Astrocyte (in vitro differentiated cells and primary cell): ENCODE data around the gene LAMA3. TPM values are rescaled to one million over a fixed set of nuclear protein-coding genes. Genes with fewer than 3 reads are reported as not detected.

Experiments used
- DNase-seq: peaks from one replicate; pipeline ENCODE4 v3.0.0-alpha.2; 2010; ENCODE audit warnings: low read depth
- FAIRE-seq: peaks from 2 replicates; lab custom pipeline; 2011; peaks lifted over from hg19 to GRCh38; lab: Jason Lieb, UNC
- H2AFZ ChIP-seq: 2 replicates; pipeline ENCODE4 v1.6.0; 2012; ENCODE audit warnings: low read depth, low read length, inconsistent platforms
- H3K27ac ChIP-seq: 2 replicates; pipeline ENCODE4 v1.5.1; 2011; ENCODE audit warnings: low read depth, low read length, inconsistent platforms
- H3K27me3 ChIP-seq: 2 replicates; pipeline ENCODE4 v1.6.0; 2011; ENCODE audit warnings: low read length, inconsistent platforms; ENCODE audit not compliant: insufficient read depth
- H3K36me3 ChIP-seq: 2 replicates; pipeline ENCODE4 v1.5.1; 2011; ENCODE audit warnings: low read length, inconsistent platforms; ENCODE audit not compliant: insufficient read depth
- H3K4me1 ChIP-seq: 2 replicates; pipeline ENCODE4 v1.5.1; 2011; ENCODE audit warnings: low read length, inconsistent platforms; ENCODE audit not compliant: insufficient read depth
- H3K4me2 ChIP-seq: 2 replicates; pipeline ENCODE4 v1.6.0; 2012; ENCODE audit warnings: low read length, inconsistent platforms
- H3K4me3 ChIP-seq: 2 replicates; pipeline ENCODE4 v1.5.1; 2011; ENCODE audit warnings: low read depth, mild to moderate bottlenecking, low read length, inconsistent platforms; ENCODE audit not compliant: insufficient read depth
- H3K79me2 ChIP-seq: 2 replicates; pipeline ENCODE4 v1.6.0; 2012; ENCODE audit warnings: mild to moderate bottlenecking, low read length, inconsistent platforms; ENCODE audit not compliant: insufficient read depth
- H3K9ac ChIP-seq: 2 replicates; pipeline ENCODE4 v1.6.0; 2012; ENCODE audit warnings: mild to moderate bottlenecking, low read length, inconsistent platforms
- H3K9me3 ChIP-seq: 2 replicates; pipeline ENCODE4 v1.5.1; 2012; ENCODE audit warnings: low read depth, mild to moderate bottlenecking, low read length, inconsistent platforms; ENCODE audit not compliant: insufficient read depth
- H4K20me1 ChIP-seq: 2 replicates; pipeline ENCODE4 v1.6.0; 2012; ENCODE audit warnings: low read length, inconsistent platforms; ENCODE audit not compliant: insufficient read depth
- H3K27ac Mint-ChIP-seq: one replicate; pipeline ENCODE4 v1.8.0; 2021; ENCODE audit warnings: mild to moderate bottlenecking, mixed read lengths; ENCODE audit not compliant: unreplicated experiment
- H3K27me3 Mint-ChIP-seq: one replicate; pipeline ENCODE4 v1.8.0; 2021; ENCODE audit warnings: low read depth, mixed read lengths; ENCODE audit not compliant: unreplicated experiment
- H3K36me3 Mint-ChIP-seq: one replicate; pipeline ENCODE4 v1.8.0; 2021; ENCODE audit warnings: low read depth, mixed read lengths; ENCODE audit not compliant: unreplicated experiment
- H3K4me1 Mint-ChIP-seq: one replicate; pipeline ENCODE4 v1.8.0; 2021; ENCODE audit warnings: low read depth, mixed read lengths; ENCODE audit not compliant: unreplicated experiment
- H3K4me3 Mint-ChIP-seq: one replicate; pipeline ENCODE4 v1.8.0; 2021; ENCODE audit warnings: mild to moderate bottlenecking, moderate library complexity, mixed read lengths; ENCODE audit not compliant: unreplicated experiment
- H3K9me3 Mint-ChIP-seq: one replicate; pipeline ENCODE4 v1.8.0; 2021; ENCODE audit warnings: mild to moderate bottlenecking, mixed read lengths; ENCODE audit not compliant: unreplicated experiment
- EZH2 ChIP-seq: IDR thresholded peaks from 2 replicates; pipeline ENCODE4 v1.6.1; 2012; ENCODE audit warnings: mild to moderate bottlenecking, low read length, inconsistent platforms; ENCODE audit not compliant: insufficient read depth
- total RNA-seq: library from RNA; stranded (reverse); gene quantifications from 2 replicates; pipeline ENCODE4 v1.2.1, GENCODE V29; 2021
- TF ChIP-seq, protein P1 (sequence below): IDR thresholded peaks from 2 replicates; pipeline ENCODE4 v1.5.1; 2011; ENCODE audit warnings: low read depth, mild to moderate bottlenecking, inconsistent platforms, low read length, moderate library complexity; ENCODE audit not compliant: insufficient read depth

Gene LAMA3
- total RNA-seq, 1 donor from 2014 or later = 0.86 TPM

DNA sequence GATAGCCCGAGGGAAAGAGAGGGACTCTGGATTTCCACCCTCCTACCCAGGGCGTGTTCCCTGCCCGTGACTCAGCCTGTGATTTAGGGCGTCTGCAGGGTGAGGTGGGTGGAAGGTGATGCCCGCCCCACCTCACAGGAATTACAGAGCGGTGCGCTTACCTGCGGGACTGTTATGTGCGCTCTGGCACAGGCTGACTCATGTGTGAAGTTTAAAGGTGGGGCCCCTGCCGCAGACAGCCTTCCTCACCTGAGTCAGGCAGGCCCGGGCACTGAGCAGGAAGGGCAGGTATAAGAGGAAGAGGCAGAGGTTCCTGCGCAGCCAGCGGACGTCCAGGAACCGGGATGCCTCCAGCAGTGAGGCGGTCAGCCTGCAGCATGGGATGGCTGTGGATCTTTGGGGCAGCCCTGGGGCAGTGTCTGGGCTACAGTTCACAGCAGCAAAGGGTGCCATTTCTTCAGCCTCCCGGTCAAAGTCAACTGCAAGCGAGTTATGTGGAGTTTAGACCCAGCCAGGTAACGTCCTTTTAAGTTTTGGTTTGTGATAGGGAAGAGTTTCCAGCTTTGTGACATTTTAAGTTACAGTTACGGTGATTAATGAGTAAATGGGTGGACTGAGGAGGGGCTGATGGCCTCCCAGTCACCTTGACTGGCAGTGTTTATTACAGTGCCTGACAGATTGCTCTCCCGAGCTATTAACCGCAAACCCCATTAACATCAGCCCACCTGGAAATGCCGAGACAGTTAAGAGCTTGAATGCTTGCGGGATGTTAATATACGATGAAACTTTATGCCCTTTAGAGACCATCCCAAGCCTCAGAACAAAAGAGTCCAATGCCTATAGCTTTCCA lies 183.7 kb downstream of the LAMA3 start:
- Histone ChIP-seq H3K27me3 (no peaks in the 10 kb centered on the region), H3K79me2 (no peaks in the 10 kb centered on the region), H3K4me1 (peaks cover 6% of the 10 kb centered on the region), H3K4me3 (no peak overlapping the region), H3K36me3 (no peaks in the 10 kb centered on the region), H3K27ac (no peak overlapping the region), H2AFZ (no peak overlapping the region), H3K9ac (no peak overlapping the region), H3K9me3 (no peaks in the 10 kb centered on the region), H4K20me1 (no peaks in the 10 kb centered on the region), H3K4me2 (no peak overlapping the region)
- peaks cover 12% of the 10 kb centered on the region for H3K27me3 Mint-ChIP-seq
- peak overlapping the region; percentile 47 for H3K27ac Mint-ChIP-seq
- DNase-seq (no peak), FAIRE-seq (no peak)
- H3K4me1 Mint-ChIP-seq = peaks cover 13% of the 10 kb centered on the region
- no peak overlapping the region for H3K4me3 Mint-ChIP-seq
- no peaks in the 10 kb centered on the region for H3K9me3 Mint-ChIP-seq
- H3K36me3 Mint-ChIP-seq = no peaks in the 10 kb centered on the region
- no peak for TF ChIP-seq EZH2
- TF ChIP-seq, protein P1, sequence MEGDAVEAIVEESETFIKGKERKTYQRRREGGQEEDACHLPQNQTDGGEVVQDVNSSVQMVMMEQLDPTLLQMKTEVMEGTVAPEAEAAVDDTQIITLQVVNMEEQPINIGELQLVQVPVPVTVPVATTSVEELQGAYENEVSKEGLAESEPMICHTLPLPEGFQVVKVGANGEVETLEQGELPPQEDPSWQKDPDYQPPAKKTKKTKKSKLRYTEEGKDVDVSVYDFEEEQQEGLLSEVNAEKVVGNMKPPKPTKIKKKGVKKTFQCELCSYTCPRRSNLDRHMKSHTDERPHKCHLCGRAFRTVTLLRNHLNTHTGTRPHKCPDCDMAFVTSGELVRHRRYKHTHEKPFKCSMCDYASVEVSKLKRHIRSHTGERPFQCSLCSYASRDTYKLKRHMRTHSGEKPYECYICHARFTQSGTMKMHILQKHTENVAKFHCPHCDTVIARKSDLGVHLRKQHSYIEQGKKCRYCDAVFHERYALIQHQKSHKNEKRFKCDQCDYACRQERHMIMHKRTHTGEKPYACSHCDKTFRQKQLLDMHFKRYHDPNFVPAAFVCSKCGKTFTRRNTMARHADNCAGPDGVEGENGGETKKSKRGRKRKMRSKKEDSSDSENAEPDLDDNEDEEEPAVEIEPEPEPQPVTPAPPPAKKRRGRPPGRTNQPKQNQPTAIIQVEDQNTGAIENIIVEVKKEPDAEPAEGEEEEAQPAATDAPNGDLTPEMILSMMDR = no peak

DNA sequence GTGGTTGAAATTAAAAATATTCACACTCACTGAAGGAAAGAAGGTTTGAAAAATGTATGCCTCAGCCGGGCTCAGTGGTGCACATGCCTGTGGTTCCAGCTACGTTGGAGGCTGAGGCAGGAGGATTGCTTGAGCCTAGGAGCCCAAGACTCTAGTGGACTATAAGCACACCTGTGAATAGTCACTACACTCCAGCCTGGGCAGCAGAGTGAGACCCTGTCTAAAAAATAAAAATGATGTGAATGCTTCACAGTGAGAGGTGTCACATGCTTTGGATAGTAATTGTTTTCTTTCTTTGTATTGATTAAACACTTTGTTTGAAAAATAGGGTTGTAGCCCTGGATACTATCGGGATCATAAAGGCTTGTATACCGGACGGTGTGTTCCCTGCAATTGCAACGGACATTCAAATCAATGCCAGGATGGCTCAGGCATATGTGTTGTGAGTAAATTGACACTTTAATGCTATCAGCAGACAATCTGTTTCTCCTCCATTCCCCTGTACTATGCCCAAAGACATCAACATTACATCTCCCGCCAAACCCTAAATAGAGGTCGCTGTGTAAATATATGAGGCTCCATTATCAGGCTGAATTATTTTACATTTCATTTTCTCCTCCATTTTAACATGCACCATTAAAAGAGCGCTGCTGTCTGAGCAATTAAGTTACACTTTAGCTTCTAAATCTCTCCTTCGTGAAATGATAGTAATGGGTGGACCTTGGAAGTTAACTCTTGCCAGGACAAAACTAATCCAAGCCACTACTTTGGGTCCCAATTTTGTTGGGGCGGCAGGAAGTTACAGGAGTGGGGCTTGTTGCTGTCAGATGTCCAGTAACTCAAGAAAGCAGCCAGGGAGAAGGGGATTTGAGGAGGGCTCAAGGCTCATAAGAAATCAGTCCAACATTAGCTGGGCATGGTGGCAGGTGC lies 187.0 kb downstream of the LAMA3 start:
- H2AFZ ChIP-seq = no peak overlapping the region
- H3K36me3 ChIP-seq = no peaks in the 10 kb centered on the region
- H3K4me3 ChIP-seq = no peak overlapping the region
- Mint-ChIP-seq H3K9me3 (no peaks in the 10 kb centered on the region), H3K4me3 (no peak overlapping the region), H3K27me3 (peaks cover 20% of the 10 kb centered on the region), H3K27ac (no peak overlapping the region), H3K36me3 (no peaks in the 10 kb centered on the region), H3K4me1 (peaks cover 10% of the 10 kb centered on the region)
- peaks cover 4% of the 10 kb centered on the region for H3K4me1 ChIP-seq
- peaks cover 2% of the 10 kb centered on the region for H3K9me3 ChIP-seq
- no peak overlapping the region for H3K9ac ChIP-seq
- no peaks in the 10 kb centered on the region for H3K79me2 ChIP-seq
- H3K27ac ChIP-seq = no peak overlapping the region
- no peak for TF ChIP-seq EZH2
- TF ChIP-seq, protein P1 = no peak
- H3K27me3 ChIP-seq = no peaks in the 10 kb centered on the region
- no peak overlapping the region for H3K4me2 ChIP-seq
- H4K20me1 ChIP-seq = no peaks in the 10 kb centered on the region
- DNase-seq (no peak), FAIRE-seq (no peak)
